Naive thymus-derived CD4-positive, alpha-beta T cell (primary cell): Measurements from ENCODE around the gene SMG9. TPM values are rescaled to one million over a fixed set of nuclear protein-coding genes. Genes with fewer than 3 reads are reported as not detected.
A peak's percentile ranks its signal among the peaks of the same experiment; 100 is the strongest.

Experiments
- ATAC-seq: fragments of 150-1000 bp; cut with Tn5 transposase; 2 replicates; pipeline ENCODE4 v1.10.0; 2021; ENCODE audit warnings: mild to moderate bottlenecking, moderate library complexity
- CTCF ChIA-PET: fragments of 350-600 bp; sonication (Branson Sonifier 250); formaldehyde crosslinking; loops from one replicate; lab custom pipeline; 2021; ENCODE audit warnings: antibody characterized with exemption; lab: Charles Lee
- POLR2A ChIA-PET: fragments of 350-600 bp; sonication (Branson Sonifier 250); formaldehyde crosslinking; loops from one replicate; lab custom pipeline; 2021; ENCODE audit warnings: antibody characterized with exemption, inconsistent platforms; lab: Charles Lee
- DNase-seq, 9 donors: peaks; one replicate each; pipeline versions ENCODE4 v3.0.0 to v3.0.0-alpha.2; 2020 to 2022; ENCODE audit warnings: mixed read lengths in 1 of 9
- H3K27ac ChIP-seq: one replicate; pipeline ENCODE4 v1.7.0; 2013; ENCODE audit warnings: mild to moderate bottlenecking, low read depth, low read length, moderate library complexity
- H3K27me3 ChIP-seq, 2 donors: one replicate each; pipeline ENCODE4 v1.7.0; 2013; ENCODE audit warnings: low read length in 2 of 2, mild to moderate bottlenecking in 2 of 2, moderate library complexity in 2 of 2; ENCODE audit not compliant: control insufficient read depth in 2 of 2, insufficient read depth in 2 of 2
- H3K36me3 ChIP-seq, 3 experiments: 1 replicate in 2 of 3; 2 replicates in 1 of 3; pipeline ENCODE4 v1.7.0; 2013; ENCODE audit warnings: low read length in 3 of 3, mild to moderate bottlenecking in 3 of 3, moderate library complexity in 1 of 3; ENCODE audit not compliant: insufficient read depth in 3 of 3, control insufficient read depth in 2 of 3
- H3K4me1 ChIP-seq, 2 donors: one replicate each; pipeline ENCODE4 v1.7.0; 2013; ENCODE audit warnings: low read length in 2 of 2, mild to moderate bottlenecking in 2 of 2, moderate library complexity in 1 of 2; ENCODE audit not compliant: control insufficient read depth in 2 of 2, insufficient read depth in 2 of 2
- H3K4me3 ChIP-seq: 2 replicates; pipeline ENCODE4 v1.7.0; 2013; ENCODE audit warnings: mild to moderate bottlenecking, low read length
- H3K9me3 ChIP-seq, 3 experiments: 1 replicate in 2 of 3; 2 replicates in 1 of 3; pipeline ENCODE4 v1.7.0; 2013; ENCODE audit warnings: low read length in 3 of 3; ENCODE audit not compliant: control insufficient read depth in 2 of 3
- H3K27ac Mint-ChIP-seq, 9 donors: one replicate each; pipeline ENCODE4 v1.8.0; 2020 to 2022; ENCODE audit warnings: mixed read lengths in 9 of 9, mild to moderate bottlenecking in 8 of 9, moderate library complexity in 5 of 9, inconsistent platforms in 2 of 9
- H3K27me3 Mint-ChIP-seq, 5 donors: one replicate each; pipeline ENCODE4 v1.8.0; 2021 to 2022; ENCODE audit warnings: mixed read lengths in 5 of 5, mild to moderate bottlenecking in 1 of 5
- H3K36me3 Mint-ChIP-seq, 5 donors: one replicate each; pipeline ENCODE4 v1.8.0; 2020 to 2022; ENCODE audit warnings: mixed read lengths in 5 of 5, mild to moderate bottlenecking in 3 of 5, inconsistent platforms in 1 of 5
- H3K4me1 Mint-ChIP-seq, 7 donors: one replicate each; pipeline ENCODE4 v1.8.0; 2020 to 2022; ENCODE audit warnings: mixed read lengths in 7 of 7, mild to moderate bottlenecking in 3 of 7, inconsistent platforms in 1 of 7
- H3K4me3 Mint-ChIP-seq, 10 donors: one replicate each; pipeline ENCODE4 v1.8.0; 2020 to 2022; ENCODE audit warnings: mild to moderate bottlenecking in 10 of 10, mixed read lengths in 10 of 10, moderate library complexity in 6 of 10, inconsistent platforms in 2 of 10
- H3K9me3 Mint-ChIP-seq, 11 donors: one replicate each; pipeline ENCODE4 v1.8.0; 2020 to 2022; ENCODE audit warnings: mixed read lengths in 11 of 11, mild to moderate bottlenecking in 4 of 11, inconsistent platforms in 1 of 11, moderate library complexity in 1 of 11
- intact Hi-C, 2 donors: fragments of 100-400 bp; cut with micrococcal nuclease; formaldehyde crosslinking; loops; one replicate each; pipeline ENCODE4 v1.15.1; 2023
- polyA plus RNA-seq, 2 donors: library from polyadenylated mRNA; unstranded; fragments of 300-500 nt; fragmentation: Illumina TruSeq; gene quantifications; one replicate each; pipeline ENCODE4 v1.2.3, GENCODE V29; 2021
- total RNA-seq, 6 experiments: library from RNA in 5 of 6; stranded (reverse) in 5 of 6; gene quantifications; 1 replicate in 5 of 6; 2 replicates in 1 of 6; pipeline ENCODE4 v1.2.3 and lab custom pipeline; 2021 to 2026

Gene SMG9
- total and polyA plus RNA-seq, 7 experiments from 2014 or later, result 7.9 to 75.9 (median 50.5) TPM

DNA sequence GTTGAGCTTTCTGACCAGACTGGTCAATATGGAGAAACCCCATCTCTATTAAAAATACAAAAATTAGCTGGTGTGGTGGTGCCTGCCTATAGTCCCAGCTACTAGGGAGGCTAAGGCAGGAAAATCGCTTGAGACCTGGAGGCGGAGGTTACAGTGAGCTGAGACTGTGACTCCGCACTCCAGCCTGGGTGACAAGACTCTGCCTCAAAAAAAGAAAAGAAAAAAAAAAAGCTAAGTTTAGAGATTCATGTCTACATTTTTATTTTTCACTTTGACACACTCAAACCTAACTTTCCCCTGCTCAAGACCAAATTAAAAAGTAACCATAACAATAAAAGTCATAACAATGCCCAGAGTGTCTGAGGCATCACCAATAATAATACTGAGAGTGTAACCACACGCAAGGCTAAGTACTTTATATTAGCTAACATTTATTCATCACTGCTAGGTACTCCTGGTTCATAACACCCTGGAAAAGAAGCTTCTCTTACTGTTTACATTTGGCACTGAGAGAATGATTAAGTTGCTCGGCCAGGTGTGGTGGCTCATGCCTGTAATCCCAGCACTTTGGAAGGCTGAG lies 33.2 kb downstream of the SMG9 start:
- no peak for ATAC-seq
- POLR2A ChIA-PET, result interaction anchor here (0.7 kb wide), 1 partner anchor 116 kb away, joined by 3 read pairs; no protein-coding TSS in a partner anchor
- no peak overlapping the region for H3K4me3 Mint-ChIP-seq
- no peaks in the 10 kb centered on the region for H3K36me3 ChIP-seq
- no peaks in the 10 kb centered on the region for H3K27me3 ChIP-seq
- intact Hi-C loops, result loop anchor here in 1 of 2 donors (5.0 kb wide), 1 partner anchor 54 kb away; no protein-coding TSS in a partner anchor
- H3K27ac Mint-ChIP-seq, result no peak overlapping the region
- no peaks in the 10 kb centered on the region for H3K9me3 Mint-ChIP-seq
- no peak for DNase-seq
- no peaks in the 10 kb centered on the region for H3K9me3 ChIP-seq
- CTCF ChIA-PET, result interaction anchor here (0.6 to 0.7 kb wide), 2 partner anchors 12 to 1690 kb away, joined by 3 read pairs; no protein-coding TSS in a partner anchor
- no peaks in the 10 kb centered on the region for H3K27me3 Mint-ChIP-seq
- no peak overlapping the region for H3K4me3 ChIP-seq
- H3K4me1 ChIP-seq, result no peaks in the 10 kb centered on the region
- H3K27ac ChIP-seq, result no peak overlapping the region
- H3K36me3 Mint-ChIP-seq, result no peaks in the 10 kb centered on the region
- H3K4me1 Mint-ChIP-seq, result peaks cover 0 to 12% (median 6%) of the 10 kb centered on the region in 7 donors

DNA sequence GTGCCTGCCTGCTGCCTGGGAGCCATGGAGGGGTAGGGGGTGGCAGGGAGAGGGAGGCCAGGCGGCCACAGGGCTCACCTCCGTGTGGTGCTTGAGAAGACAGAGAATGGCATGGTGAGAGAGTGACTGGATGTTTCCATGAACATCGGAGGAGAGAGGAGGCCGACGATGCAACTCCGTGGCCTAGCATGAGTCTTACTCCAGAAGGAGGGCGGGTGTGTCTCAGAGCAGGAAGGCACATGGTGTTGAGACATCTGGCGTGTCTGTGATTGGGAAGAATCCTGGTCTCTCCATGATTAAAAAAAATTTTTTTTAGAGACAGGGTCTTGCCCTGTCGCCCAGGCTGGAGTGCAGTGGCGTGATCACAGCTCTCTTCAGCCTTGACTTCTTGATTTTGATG lies 33.8 kb downstream of the SMG9 start:
- H3K9me3 ChIP-seq, result no peaks in the 10 kb centered on the region
- Mint-ChIP-seq H3K9me3 (no peaks in the 10 kb centered on the region), H3K27ac (no peak overlapping the region), H3K4me1 (peaks cover 0 to 12% (median 6%) of the 10 kb centered on the region in 7 donors), H3K36me3 (no peaks in the 10 kb centered on the region), H3K27me3 (no peaks in the 10 kb centered on the region), H3K4me3 (no peak overlapping the region)
- no peaks in the 10 kb centered on the region for H3K36me3 ChIP-seq
- ATAC-seq (no peak), DNase-seq (no peak)
- intact Hi-C loops, result loop anchor here in 1 of 2 donors (5.0 kb wide), 1 partner anchor 54 kb away; no protein-coding TSS in a partner anchor
- CTCF ChIA-PET, result interaction anchor here (0.7 kb wide), 1 partner anchor 1689 kb away, joined by 3 read pairs; no protein-coding TSS in a partner anchor
- no peak overlapping the region for H3K27ac ChIP-seq
- no peaks in the 10 kb centered on the region for H3K27me3 ChIP-seq
- POLR2A ChIA-PET, result interaction anchor here (0.7 kb wide), 1 partner anchor 115 kb away, joined by 3 read pairs; no protein-coding TSS in a partner anchor
- H3K4me3 ChIP-seq, result no peak overlapping the region
- H3K4me1 ChIP-seq, result no peaks in the 10 kb centered on the region

DNA sequence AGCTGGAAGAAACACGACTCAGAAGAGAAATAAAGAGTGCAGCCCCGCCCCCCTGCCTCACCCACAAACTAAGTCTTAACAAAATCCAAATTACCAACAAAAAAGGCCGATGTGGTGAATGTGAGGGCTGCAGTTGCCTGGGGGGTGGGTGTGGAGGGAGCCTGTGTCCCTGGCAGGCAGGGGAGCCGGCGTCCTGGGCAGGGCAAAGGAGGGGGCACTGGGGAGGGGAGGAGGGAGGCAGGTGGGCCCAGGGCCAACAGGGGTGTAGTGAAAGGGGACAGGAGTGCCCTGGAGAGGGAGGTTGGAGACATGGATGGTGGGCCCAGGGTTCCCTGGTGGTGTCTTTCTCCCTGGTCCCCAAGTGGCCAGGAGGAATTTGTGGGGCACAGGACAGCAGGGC lies 34.8 kb downstream of the SMG9 start:
- no peaks in the 10 kb centered on the region for H3K36me3 ChIP-seq
- no peaks in the 10 kb centered on the region for H3K9me3 Mint-ChIP-seq

DNA sequence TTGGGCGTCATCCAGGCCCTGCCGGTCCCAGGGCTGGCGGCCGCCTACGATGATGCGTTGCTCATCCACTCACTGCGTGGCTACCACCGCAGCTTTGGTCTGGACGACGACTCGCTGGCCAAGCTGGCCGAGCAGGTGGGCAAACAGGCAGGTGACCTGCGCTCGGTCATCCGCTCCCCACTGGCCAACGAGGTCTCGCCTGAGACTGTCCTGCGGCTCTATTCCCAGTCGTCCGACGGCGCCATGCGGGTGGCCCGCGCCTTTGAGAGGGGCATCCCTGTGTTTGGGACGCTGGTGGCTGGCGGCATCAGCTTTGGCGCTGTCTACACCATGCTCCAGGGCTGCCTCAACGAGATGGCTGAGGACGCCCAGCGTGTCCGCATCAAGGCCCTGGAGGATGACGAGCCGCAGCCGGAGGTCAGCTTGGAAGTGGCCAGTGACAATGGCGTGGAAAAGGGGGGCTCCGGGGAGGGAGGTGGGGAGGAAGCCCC lies 35.3 kb downstream of the SMG9 start:
- intact Hi-C loops, result no loop called here
- Mint-ChIP-seq H3K9me3 (no peaks in the 10 kb centered on the region), H3K4me1 (peaks cover 0 to 3% (median 0%) of the 10 kb centered on the region in 7 donors), H3K27me3 (no peaks in the 10 kb centered on the region), H3K27ac (peak overlapping the region in 1 of 9 donors; percentile 18), H3K36me3 (no peaks in the 10 kb centered on the region), H3K4me3 (no peak overlapping the region)
- Histone ChIP-seq H3K27me3 (no peaks in the 10 kb centered on the region), H3K4me3 (no peak overlapping the region), H3K4me1 (no peaks in the 10 kb centered on the region), H3K9me3 (no peaks in the 10 kb centered on the region), H3K36me3 (no peaks in the 10 kb centered on the region), H3K27ac (no peak overlapping the region)
- CTCF ChIA-PET, result no interaction called here
- DNase-seq (no peak), ATAC-seq (no peak)
- POLR2A ChIA-PET, result no interaction called here

More for the DNA sequence above, 34.8 kb downstream of the SMG9 start:
- peaks cover 0 to 5% (median 0%) of the 10 kb centered on the region in 7 donors for H3K4me1 Mint-ChIP-seq
- ChIA-PET POLR2A (no interaction called here), CTCF (no interaction called here)
- Histone ChIP-seq H3K27ac (no peak overlapping the region), H3K27me3 (no peaks in the 10 kb centered on the region), H3K9me3 (no peaks in the 10 kb centered on the region), H3K4me1 (no peaks in the 10 kb centered on the region), H3K4me3 (no peak overlapping the region)
- no peak overlapping the region for H3K27ac Mint-ChIP-seq
- no peaks in the 10 kb centered on the region for H3K27me3 Mint-ChIP-seq
- no peak overlapping the region for H3K4me3 Mint-ChIP-seq
- no peak for DNase-seq
- H3K36me3 Mint-ChIP-seq, result no peaks in the 10 kb centered on the region
- ATAC-seq, result no peak
- intact Hi-C loops, result loop anchor here in 1 of 2 donors (5.0 kb wide), 1 partner anchor 53 kb away; no protein-coding TSS in a partner anchor

DNA sequence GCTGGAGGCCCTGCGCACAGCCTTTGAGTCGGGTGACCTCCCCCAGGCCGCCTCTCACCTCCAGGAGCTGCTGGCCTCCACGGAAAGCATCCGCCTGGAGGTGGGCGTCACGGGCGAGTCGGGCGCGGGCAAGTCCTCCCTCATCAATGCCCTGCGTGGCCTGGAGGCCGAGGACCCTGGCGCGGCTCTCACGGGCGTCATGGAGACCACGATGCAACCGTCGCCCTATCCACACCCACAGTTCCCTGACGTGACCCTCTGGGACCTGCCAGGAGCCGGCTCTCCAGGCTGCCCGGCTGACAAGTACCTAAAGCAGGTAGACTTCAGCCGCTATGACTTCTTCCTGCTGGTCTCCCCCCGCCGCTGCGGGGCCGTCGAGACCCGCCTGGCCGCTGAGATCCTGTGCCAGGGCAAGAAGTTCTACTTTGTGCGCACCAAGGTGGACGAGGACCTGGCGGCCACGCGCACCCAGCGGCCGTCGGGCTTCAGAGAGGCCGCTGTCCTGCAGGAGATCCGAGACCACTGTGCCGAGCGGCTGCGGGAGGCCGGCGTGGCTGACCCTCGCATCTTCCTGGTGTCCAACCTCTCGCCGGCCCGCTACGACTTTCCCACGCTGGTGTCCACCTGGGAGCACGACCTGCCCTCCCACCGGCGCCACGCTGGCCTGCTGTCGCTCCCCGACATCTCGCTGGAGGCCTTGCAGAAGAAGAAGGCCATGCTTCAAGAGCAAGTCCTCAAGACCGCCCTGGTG lies 36.0 kb downstream of the SMG9 start:
- CTCF ChIA-PET, result no interaction called here
- ATAC-seq (no peak), DNase-seq (no peak)
- H3K4me1 ChIP-seq, result no peaks in the 10 kb centered on the region
- no peaks in the 10 kb centered on the region for H3K36me3 ChIP-seq
- H3K9me3 Mint-ChIP-seq, result no peaks in the 10 kb centered on the region
- intact Hi-C loops, result no loop called here
- H3K36me3 Mint-ChIP-seq, result no peaks in the 10 kb centered on the region
- H3K9me3 ChIP-seq, result no peaks in the 10 kb centered on the region
- no peak overlapping the region for H3K27ac ChIP-seq
- H3K4me3 Mint-ChIP-seq, result no peak overlapping the region
- no peak overlapping the region for H3K4me3 ChIP-seq
- H3K27me3 Mint-ChIP-seq, result no peaks in the 10 kb centered on the region
- H3K27ac Mint-ChIP-seq, result no peak overlapping the region
- H3K4me1 Mint-ChIP-seq, result peaks cover 0 to 3% (median 0%) of the 10 kb centered on the region in 7 donors
- H3K27me3 ChIP-seq, result no peaks in the 10 kb centered on the region
- POLR2A ChIA-PET, result no interaction called here

DNA sequence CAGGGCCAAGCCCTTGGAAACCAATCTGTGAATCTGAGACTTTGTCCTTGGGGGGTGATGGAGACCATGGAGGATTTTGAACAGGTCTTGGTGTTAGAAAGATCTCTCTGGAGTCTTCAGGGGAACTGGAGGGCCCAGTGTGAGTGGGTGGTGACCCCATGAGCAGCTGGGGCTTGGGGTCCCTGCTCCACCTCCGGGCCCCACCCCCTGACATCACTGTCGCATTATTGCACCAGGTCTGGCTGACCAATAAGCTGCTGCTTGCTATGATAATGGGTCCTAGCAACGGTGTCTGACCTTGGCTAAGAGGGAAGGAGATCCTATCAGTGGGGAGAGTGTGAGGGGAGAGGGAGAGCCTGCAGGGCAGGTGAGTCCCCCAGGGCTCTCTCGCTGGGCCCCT lies 39.0 kb downstream of the SMG9 start, which contains the start of gene IRGC:
Gene IRGC, plus strand, starts transcription at position 301 of the 400 bp plus-strand sequence. CDS start 2,483 bp downstream, outside the sequence.
- no peak within 1 kb of the TSS for H3K27ac Mint-ChIP-seq
- H3K27me3 Mint-ChIP-seq, result peaks cover 0 to 13% (median 6%) of the 10 kb centered on the region in 5 donors
- no peak within 1 kb of the TSS for H3K4me3 Mint-ChIP-seq
- H3K9me3 Mint-ChIP-seq, result no peaks in the 10 kb centered on the region
- POLR2A ChIA-PET, result no interaction called here
- H3K27me3 ChIP-seq, result no peaks in the 10 kb centered on the region
- no peaks in the 10 kb centered on the region for H3K4me1 ChIP-seq
- H3K36me3 Mint-ChIP-seq, result no peaks in the 10 kb centered on the region
- intact Hi-C loops, result no loop called here
- ATAC-seq (no peak), DNase-seq (no peak)
- no peak within 1 kb of the TSS for H3K4me3 ChIP-seq
- H3K27ac ChIP-seq, result no peak within 1 kb of the TSS
- no peaks in the 10 kb centered on the region for H3K36me3 ChIP-seq
- no peaks in the 10 kb centered on the region for H3K9me3 ChIP-seq
- CTCF ChIA-PET, result no interaction called here
- peaks cover 0 to 3% (median 0%) of the 10 kb centered on the region in 7 donors for H3K4me1 Mint-ChIP-seq
